ENCODE measurements around the gene KREMEN2. TPM values are rescaled to one million over a fixed set of nuclear protein-coding genes. Genes with fewer than 3 reads are reported as not detected.

KREMEN2 gene
- total and polyA plus RNA-seq, 9 of the 15 experiments (the other 6 are each of a cell fraction or from before 2014, with no cell fraction given), result 0.04 to 7.7 (median 1.5) TPM; not detected in 1

DNA sequence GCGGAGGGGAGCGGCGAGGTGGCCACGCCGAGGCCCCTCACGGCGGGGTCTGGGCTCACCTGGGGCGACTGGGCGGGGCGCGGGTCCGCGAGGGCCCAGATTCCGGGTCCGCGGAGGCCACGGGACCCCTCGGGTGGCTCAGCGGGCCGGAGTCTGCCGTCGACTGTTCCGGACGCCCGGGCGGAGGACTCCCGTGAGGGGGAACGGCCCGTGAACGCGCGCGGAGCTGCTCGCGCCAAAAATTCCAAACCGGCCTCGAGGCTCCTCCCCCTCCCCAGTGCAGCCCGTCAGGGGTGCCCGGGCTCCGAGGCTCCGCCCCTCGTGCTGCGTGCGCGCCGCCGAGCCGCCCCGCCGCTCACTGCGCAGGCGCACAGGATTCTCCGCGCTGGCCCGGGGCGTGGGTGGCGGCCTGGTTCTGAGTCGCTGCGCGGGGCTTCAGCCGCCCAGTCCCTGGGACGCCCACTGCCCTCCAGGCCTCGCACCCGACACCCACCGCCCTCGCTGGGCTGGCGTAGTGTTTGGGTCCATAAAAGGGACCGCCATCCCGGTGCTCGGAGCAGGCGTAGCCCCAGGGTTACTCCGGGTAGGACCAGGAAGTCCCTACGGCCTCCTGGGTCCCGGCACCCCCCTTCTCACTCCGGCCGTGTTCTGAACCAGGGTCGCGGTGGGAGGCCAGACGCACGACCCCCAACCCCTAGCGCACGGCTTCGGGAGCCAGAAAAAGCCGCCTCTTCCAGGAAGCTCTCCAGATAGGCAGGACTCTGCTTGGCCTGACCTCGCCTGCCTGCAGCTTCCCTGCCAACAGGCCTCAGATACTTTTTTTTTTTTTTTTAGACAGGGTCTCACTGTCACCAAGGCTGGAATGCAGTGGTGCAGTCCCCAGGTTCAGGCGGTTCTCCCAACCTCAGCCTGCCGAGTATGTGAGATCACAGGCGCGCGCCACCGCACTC is 16.4 kb downstream of the KREMEN2 start, which contains the start of gene PKMYT1 (continued):
- TF ChIP-seq, protein P1, sequence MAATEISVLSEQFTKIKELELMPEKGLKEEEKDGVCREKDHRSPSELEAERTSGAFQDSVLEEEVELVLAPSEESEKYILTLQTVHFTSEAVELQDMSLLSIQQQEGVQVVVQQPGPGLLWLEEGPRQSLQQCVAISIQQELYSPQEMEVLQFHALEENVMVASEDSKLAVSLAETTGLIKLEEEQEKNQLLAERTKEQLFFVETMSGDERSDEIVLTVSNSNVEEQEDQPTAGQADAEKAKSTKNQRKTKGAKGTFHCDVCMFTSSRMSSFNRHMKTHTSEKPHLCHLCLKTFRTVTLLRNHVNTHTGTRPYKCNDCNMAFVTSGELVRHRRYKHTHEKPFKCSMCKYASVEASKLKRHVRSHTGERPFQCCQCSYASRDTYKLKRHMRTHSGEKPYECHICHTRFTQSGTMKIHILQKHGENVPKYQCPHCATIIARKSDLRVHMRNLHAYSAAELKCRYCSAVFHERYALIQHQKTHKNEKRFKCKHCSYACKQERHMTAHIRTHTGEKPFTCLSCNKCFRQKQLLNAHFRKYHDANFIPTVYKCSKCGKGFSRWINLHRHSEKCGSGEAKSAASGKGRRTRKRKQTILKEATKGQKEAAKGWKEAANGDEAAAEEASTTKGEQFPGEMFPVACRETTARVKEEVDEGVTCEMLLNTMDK (IDR thresholded peaks at IDR 0.05; ENCODE audit: borderline replicate concordance, insufficient read depth, low read depth, low read length, poor library complexity, severe bottlenecking), result no peak
- TF ChIP-seq TOE1 (IDR thresholded peaks at IDR 0.05; ENCODE audit: borderline replicate concordance) (no peak), TOE1 (CRISPR knock-in tag; IDR thresholded peaks at IDR 0.05; ENCODE audit: borderline replicate concordance, low read depth) (no peak), SMAD4 (CRISPR knock-in tag; conservative IDR thresholded peaks at IDR 0.05) (no peak), CBX8 (IDR thresholded peaks at IDR 0.05; ENCODE audit: borderline replicate concordance, extremely low read depth, low read depth, low read length, poor library complexity, severe bottlenecking) (no peak), ZSCAN32 (CRISPR knock-in tag; IDR thresholded peaks at IDR 0.05) (no peak), ELF1 (tag; IDR thresholded peaks at IDR 0.05) (no peak), SMARCA5 (IDR thresholded peaks at IDR 0.05) (no peak), HDGF (IDR thresholded peaks at IDR 0.05) (peak; percentile 70; the same call in 1 of the 2 replicates), BACH1 (tag; IDR thresholded peaks at IDR 0.05) (no peak), FIP1L1 (IDR thresholded peaks at IDR 0.05; ENCODE audit: low read depth, low read length, poor library complexity, severe bottlenecking) (peak; percentile 31), SAFB2 (IDR thresholded peaks at IDR 0.05; ENCODE audit: borderline replicate concordance, low read depth, low read length, severe bottlenecking) (no peak), ZNF76 (CRISPR knock-in tag; IDR thresholded peaks at IDR 0.05; ENCODE audit: borderline replicate concordance) (no peak), RHOXF2B (CRISPR knock-in tag; conservative IDR thresholded peaks at IDR 0.05) (no peak)
- TF ChIP-seq, protein P2, sequence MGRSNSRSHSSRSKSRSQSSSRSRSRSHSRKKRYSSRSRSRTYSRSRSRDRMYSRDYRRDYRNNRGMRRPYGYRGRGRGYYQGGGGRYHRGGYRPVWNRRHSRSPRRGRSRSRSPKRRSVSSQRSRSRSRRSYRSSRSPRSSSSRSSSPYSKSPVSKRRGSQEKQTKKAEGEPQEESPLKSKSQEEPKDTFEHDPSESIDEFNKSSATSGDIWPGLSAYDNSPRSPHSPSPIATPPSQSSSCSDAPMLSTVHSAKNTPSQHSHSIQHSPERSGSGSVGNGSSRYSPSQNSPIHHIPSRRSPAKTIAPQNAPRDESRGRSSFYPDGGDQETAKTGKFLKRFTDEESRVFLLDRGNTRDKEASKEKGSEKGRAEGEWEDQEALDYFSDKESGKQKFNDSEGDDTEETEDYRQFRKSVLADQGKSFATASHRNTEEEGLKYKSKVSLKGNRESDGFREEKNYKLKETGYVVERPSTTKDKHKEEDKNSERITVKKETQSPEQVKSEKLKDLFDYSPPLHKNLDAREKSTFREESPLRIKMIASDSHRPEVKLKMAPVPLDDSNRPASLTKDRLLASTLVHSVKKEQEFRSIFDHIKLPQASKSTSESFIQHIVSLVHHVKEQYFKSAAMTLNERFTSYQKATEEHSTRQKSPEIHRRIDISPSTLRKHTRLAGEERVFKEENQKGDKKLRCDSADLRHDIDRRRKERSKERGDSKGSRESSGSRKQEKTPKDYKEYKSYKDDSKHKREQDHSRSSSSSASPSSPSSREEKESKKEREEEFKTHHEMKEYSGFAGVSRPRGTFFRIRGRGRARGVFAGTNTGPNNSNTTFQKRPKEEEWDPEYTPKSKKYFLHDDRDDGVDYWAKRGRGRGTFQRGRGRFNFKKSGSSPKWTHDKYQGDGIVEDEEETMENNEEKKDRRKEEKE (IDR thresholded peaks at IDR 0.05; ENCODE audit: borderline replicate concordance in 1 of 2, control insufficient read depth in 1 of 2, low read depth in 2 of 2, low read length in 1 of 2), result no peak
- TF ChIP-seq, protein P3, sequence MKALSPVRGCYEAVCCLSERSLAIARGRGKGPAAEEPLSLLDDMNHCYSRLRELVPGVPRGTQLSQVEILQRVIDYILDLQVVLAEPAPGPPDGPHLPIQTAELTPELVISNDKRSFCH (CRISPR knock-in tag; IDR thresholded peaks at IDR 0.05), result no peak
- TF ChIP-seq, protein P3 (tag; IDR thresholded peaks at IDR 0.05), result peak; percentile 58; the same call in 1 of the 2 replicates

Data from K562 (cell line).